Measurements from ENCODE around the gene KRTAP5-10. TPM values are rescaled to one million over a fixed set of nuclear protein-coding genes. Genes with fewer than 3 reads are reported as not detected.

Gene KRTAP5-10
- total and polyA plus RNA-seq, 2 of the 8 experiments (the other 6 are each of a cell fraction or from before 2014, with no cell fraction given): 0.12 TPM; not detected in 1

DNA sequence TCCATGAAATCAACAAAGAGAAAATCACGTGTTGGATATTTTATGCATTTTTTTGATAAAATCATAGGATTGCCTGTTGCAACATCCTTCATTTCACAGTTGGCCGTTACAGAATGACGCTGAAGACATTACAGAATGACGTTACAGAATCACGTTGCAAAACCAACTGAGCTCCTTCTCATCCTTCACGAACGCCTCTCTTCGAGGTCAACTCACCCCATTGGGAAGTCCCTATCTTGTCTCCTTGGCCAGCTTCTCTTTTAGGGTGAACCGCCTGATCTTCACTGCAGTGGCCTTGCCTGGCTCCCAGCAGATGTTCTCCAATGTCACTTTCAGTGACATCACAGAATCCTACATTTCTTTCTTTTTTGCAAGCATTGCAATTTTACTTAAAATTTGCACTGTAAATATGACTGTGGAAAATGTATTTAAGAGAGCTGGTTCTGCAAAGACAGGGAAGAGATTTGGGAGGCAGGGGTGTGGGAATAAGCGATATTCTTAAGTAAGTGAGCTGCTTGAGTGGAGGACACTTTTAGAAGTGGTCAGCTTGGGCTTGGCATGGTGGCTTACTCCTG lies 33.2 kb upstream of the KRTAP5-10 start:
- H2BK15ac ChIP-seq (ENCODE audit: low read length): no peak overlapping the region
- no peak overlapping the region for H3K4me3 ChIP-seq (ENCODE audit: extremely low read depth in 1 of 4, insufficient read depth in 2 of 4, low read depth in 3 of 4, low read length in 4 of 4)
- no peak overlapping the region for H2BK12ac ChIP-seq (ENCODE audit: low read depth, low read length)
- H3K27me3 ChIP-seq (replicated peaks in 1 of 4; ENCODE audit: control insufficient read depth in 3 of 4, extremely low read depth in 1 of 4, insufficient read depth in 3 of 4, low read length in 3 of 4): no peaks in the 10 kb centered on the region
- no peak overlapping the region for H2BK120ac ChIP-seq (replicated peaks; ENCODE audit: low read depth, low read length)
- H3K79me2 ChIP-seq (ENCODE audit: control insufficient read depth in 1 of 2, insufficient read depth in 2 of 2, low read length in 2 of 2): no peaks in the 10 kb centered on the region
- H3K23me2 ChIP-seq (ENCODE audit: low read depth, low read length): no peaks in the 10 kb centered on the region; the same call in 1 of the 2 replicates
- H3K18ac ChIP-seq (ENCODE audit: extremely low read depth, low read length): no peak overlapping the region
- no peak overlapping the region for H2BK20ac ChIP-seq (ENCODE audit: low read length)
- DNase-seq (ENCODE audit: low read depth in 1 of 2, low spot score in 2 of 2) (peak in 1 of 2 experiments; percentile 28), FAIRE-seq (no peak)
- H3K56ac ChIP-seq (replicated peaks; ENCODE audit: insufficient read length, low read depth, low read length): no peak overlapping the region
- H3K4me1 ChIP-seq (replicated peaks in 1 of 4; ENCODE audit: control insufficient read depth in 3 of 4, insufficient read depth in 4 of 4, low read length in 3 of 4): no peaks in the 10 kb centered on the region
- no peak overlapping the region for H3K23ac ChIP-seq (ENCODE audit: insufficient read length)
- no peak overlapping the region for H2AK5ac ChIP-seq (ENCODE audit: low read depth, low read length)
- H3K36me3 ChIP-seq (ENCODE audit: control insufficient read depth in 2 of 4, insufficient read depth in 4 of 4, low read length in 3 of 4): no peaks in the 10 kb centered on the region
- no peak overlapping the region for H4K8ac ChIP-seq (ENCODE audit: extremely low read depth, insufficient read depth, low read length)
- no peak overlapping the region for H3K4ac ChIP-seq (replicated peaks; ENCODE audit: insufficient read length, low read depth, low read length)
- ChIA-PET POLR2A (ENCODE audit: partially characterized antibody) (no interaction called here), CTCF (ENCODE audit: partially characterized antibody) (no interaction called here)
- no peak overlapping the region for H3K9ac ChIP-seq (replicated peaks in 1 of 4; ENCODE audit: extremely low read depth in 1 of 4, low read depth in 3 of 4, low read length in 3 of 4)
- no peak for TF ChIP-seq MAFK (IDR thresholded peaks at IDR 0.05; ENCODE audit: low read depth, low read length)
- TF ChIP-seq BCL11A (IDR thresholded peaks at IDR 0.05; ENCODE audit: low read depth in 2 of 2, low read length in 2 of 2): no peak
- TF ChIP-seq HDAC6 (IDR thresholded peaks at IDR 0.05; ENCODE audit: low read depth, low read length): no peak
- TF ChIP-seq SRF (IDR thresholded peaks at IDR 0.05; ENCODE audit: low read depth, low read length): no peak
- no peak for TF ChIP-seq KDM5A (IDR thresholded peaks at IDR 0.05; ENCODE audit: low read length)
- no peak for TF ChIP-seq POU5F1 (IDR thresholded peaks at IDR 0.05; ENCODE audit: low read depth, low read length)
- no peak for TF ChIP-seq JUND (IDR thresholded peaks at IDR 0.05; ENCODE audit: low read length)
- TF ChIP-seq JUN (IDR thresholded peaks at IDR 0.05; ENCODE audit: low read depth, low read length): no peak
- TF ChIP-seq RBBP5 (IDR thresholded peaks at IDR 0.05; ENCODE audit: borderline replicate concordance, low read depth, low read length): no peak
- 85% methylated on average over 10 of the region's 10 CpGs; no CpG with 5 or more reads in 1 of the 2 experiments for WGBS, 2 experiments (ENCODE audit: extremely low coverage in 1 of 2, insufficient coverage in 1 of 2, insufficient read length in 1 of 2, insufficient replicate concordance in 2 of 2, low coverage in 1 of 2, low lambda C conversion rate in 2 of 2, missing lambda C conversion rate in 1 of 2)
- no peak overlapping the region for H3K27ac ChIP-seq (ENCODE audit: low read depth, low read length)
- no peaks in the 10 kb centered on the region for H3K9me3 ChIP-seq (ENCODE audit: insufficient read depth in 2 of 2, low read depth in 1 of 2, low read length in 1 of 2)
- no peak overlapping the region for H3K14ac ChIP-seq (ENCODE audit: insufficient read length)
- no peaks in the 10 kb centered on the region for H4K20me1 ChIP-seq (replicated peaks in 1 of 2; ENCODE audit: control insufficient read depth in 1 of 2, insufficient read depth in 2 of 2, low read length in 2 of 2)
- no peak overlapping the region for H2AFZ ChIP-seq (ENCODE audit: low read length)
- H3K79me1 ChIP-seq (ENCODE audit: low read depth, low read length): no peaks in the 10 kb centered on the region
- no peak overlapping the region for H4K91ac ChIP-seq (replicated peaks; ENCODE audit: insufficient read length, low read length)
- H4K5ac ChIP-seq (ENCODE audit: insufficient read length, low read depth, low read length): no peak overlapping the region
- H3K4me2 ChIP-seq (ENCODE audit: insufficient read depth in 1 of 2, low read depth in 2 of 2, low read length in 2 of 2): no peak overlapping the region
- no peak overlapping the region for H2BK5ac ChIP-seq (ENCODE audit: low read depth, low read length)
